Astrocyte of the cerebellum (primary cell): ENCODE measurements around the gene APOBEC3H.

Source experiments
- DNase-seq: peaks from one replicate; pipeline ENCODE4 v3.0.0-alpha.2; 2011; ENCODE audit warnings: low read depth
- H3K4me3 ChIP-seq: 2 replicates; pipeline ENCODE4 v1.5.1; 2011; ENCODE audit warnings: mild to moderate bottlenecking, low read depth, low read length, moderate library complexity
- in situ Hi-C: cut with HindIII; loops from 2 replicates; pipeline ENCODE4 v1.10.0; 2017; ENCODE audit warnings: low sequenced_read_pairs
- TF ChIP-seq, protein P1 (sequence below): IDR thresholded peaks from 2 replicates; pipeline ENCODE4 v1.5.1; 2012; ENCODE audit warnings: low read length, low read depth, moderate library complexity, mild to moderate bottlenecking; ENCODE audit errors: missing control alignments

Gene APOBEC3H

DNA sequence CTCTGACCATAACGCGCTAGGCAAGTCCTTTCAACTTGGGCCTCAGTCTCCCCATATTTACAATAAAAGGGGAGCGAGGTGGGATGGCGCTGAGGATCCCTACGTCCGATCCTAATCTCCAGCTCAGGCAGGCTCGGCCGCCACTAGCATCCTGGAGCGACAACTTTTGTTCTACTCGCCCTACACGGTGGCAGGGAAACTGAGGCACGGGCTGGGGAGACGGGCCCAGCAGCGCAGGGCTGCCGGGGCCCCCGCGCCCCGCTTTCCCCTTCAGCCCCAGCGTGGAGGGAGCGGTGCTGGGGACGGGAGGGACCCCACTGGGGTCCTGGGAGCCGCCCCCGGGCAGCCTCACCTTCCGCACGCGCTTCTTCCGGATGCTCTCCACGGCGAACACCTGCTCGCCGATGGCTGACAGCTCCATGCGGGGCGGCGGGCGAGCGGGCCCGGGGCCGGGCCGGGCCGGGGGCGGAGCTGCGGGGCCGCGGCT is 55.0 kb downstream of the APOBEC3H start:
- TF ChIP-seq, protein P1, sequence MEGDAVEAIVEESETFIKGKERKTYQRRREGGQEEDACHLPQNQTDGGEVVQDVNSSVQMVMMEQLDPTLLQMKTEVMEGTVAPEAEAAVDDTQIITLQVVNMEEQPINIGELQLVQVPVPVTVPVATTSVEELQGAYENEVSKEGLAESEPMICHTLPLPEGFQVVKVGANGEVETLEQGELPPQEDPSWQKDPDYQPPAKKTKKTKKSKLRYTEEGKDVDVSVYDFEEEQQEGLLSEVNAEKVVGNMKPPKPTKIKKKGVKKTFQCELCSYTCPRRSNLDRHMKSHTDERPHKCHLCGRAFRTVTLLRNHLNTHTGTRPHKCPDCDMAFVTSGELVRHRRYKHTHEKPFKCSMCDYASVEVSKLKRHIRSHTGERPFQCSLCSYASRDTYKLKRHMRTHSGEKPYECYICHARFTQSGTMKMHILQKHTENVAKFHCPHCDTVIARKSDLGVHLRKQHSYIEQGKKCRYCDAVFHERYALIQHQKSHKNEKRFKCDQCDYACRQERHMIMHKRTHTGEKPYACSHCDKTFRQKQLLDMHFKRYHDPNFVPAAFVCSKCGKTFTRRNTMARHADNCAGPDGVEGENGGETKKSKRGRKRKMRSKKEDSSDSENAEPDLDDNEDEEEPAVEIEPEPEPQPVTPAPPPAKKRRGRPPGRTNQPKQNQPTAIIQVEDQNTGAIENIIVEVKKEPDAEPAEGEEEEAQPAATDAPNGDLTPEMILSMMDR = no peak
- no peak for DNase-seq
- in situ Hi-C loops = no loop called here
- H3K4me3 ChIP-seq = peak overlapping the region; percentile 50

DNA sequence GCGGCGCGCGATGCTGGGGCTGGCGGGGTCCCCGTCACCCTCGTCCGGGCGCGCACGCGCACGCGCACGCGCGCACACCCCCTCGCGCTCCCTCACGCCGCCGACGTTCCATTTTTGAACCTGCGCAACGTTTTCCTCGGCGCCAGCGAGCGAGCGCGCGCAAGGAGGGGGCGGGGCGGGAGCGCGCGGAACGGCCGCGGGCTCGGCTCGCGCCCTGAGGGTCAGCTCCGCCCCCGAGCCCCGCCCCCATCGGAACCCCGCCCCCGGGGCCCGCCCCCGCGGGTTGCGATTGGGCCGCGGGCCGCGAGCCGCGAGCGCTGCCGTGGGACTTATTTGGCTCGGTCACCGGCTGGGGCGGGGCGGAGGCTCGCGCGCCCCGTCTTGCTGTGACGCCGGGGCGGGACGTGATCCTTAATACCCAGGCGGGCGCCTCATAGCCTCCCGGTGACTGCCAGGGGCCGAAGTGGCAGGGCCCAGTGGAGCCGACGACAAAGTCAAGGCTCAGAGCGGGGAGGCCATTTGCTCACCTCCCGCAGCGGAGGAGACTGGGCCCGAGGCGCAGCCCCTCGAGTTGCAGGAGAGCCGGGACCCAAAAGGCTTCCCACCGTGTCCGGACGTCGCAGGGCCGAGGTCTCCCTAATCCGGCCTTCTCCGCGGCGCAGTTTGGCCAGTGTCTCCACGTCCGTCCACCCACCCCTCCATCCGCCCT is 55.6 kb downstream of the APOBEC3H start, which contains the start of gene CBX7:
Gene CBX7, minus strand, starts transcription at position 170 of the 709 bp plus-strand sequence. CDS start 236 bp downstream, outside the sequence.
- peak within 1 kb of the TSS; percentile 50 for H3K4me3 ChIP-seq
- TF ChIP-seq, protein P1 = no peak
- in situ Hi-C loops = no loop called here
- DNase-seq = no peak

DNA sequence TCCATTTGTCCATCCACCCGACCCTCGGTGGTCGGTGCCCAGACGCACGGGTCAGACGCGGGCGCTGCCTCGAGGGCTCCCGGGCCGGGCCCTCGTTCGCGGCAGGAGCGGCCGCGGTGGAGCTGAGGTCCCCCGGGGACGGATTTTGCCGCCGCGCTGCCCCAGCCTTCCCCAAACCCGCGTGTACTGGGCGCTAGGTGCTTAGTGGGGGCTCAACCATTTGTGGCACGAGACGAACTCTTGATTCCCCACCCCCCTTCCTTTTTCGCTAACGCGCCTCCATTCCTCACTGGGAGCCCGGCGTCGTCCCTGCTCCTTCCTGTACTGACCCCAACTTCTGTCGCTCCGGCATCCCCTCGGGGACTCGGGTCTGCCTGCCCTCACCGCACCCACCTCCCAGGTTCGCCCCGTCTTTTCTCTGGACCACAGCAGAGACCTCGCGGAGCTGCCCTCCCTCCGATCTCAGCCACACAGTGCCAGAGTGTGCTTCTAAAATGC is 56.2 kb downstream of the APOBEC3H start:
- no peak for DNase-seq
- in situ Hi-C loops = no loop called here
- H3K4me3 ChIP-seq = peak overlapping the region; percentile 50
- TF ChIP-seq, protein P1 = no peak
